HepG2 (cell line): ENCODE results near the gene STX5. TPM values are rescaled to one million over a fixed set of nuclear protein-coding genes. Genes with fewer than 3 reads are reported as not detected.

Experiments used
- BORCS8-MEF2B ChIP-seq: sonication (generic); formaldehyde crosslinking; IDR thresholded peaks from 2 replicates; pipeline ENCODE4 v1.8.0; 2022; ENCODE audit warnings: mild to moderate bottlenecking, missing genetic modification reagents
- CHCHD3 ChIP-seq: sonication (generic); formaldehyde crosslinking; IDR thresholded peaks from 2 replicates; pipeline ENCODE4 v1.8.0; 2022; ENCODE audit warnings: mild to moderate bottlenecking, missing genetic modification reagents, moderate library complexity
- GATAD1 ChIP-seq: IDR thresholded peaks from 2 replicates; pipeline ENCODE4 v1.6.1; 2016; ENCODE audit warnings: missing genetic modification reagents, missing compliant biosample characterization
- PHB2 ChIP-seq: fragments of 450-650 bp; IDR thresholded peaks from 2 replicates; pipeline ENCODE4 v1.6.1; 2018; ENCODE audit not compliant: partially characterized antibody
- SIN3A ChIP-seq: IDR thresholded peaks from 2 replicates; pipeline ENCODE4 v1.6.1; 2011; ENCODE audit warnings: low read depth, mild to moderate bottlenecking, control low read depth, low read length, borderline replicate concordance
- TBL1XR1 ChIP-seq: fragments of 150-350 bp; IDR thresholded peaks from 2 replicates; pipeline ENCODE4 v1.6.1; 2014; ENCODE audit warnings: borderline replicate concordance, low read length; ENCODE audit not compliant: partially characterized antibody
- ZC3H13 ChIP-seq: sonication (generic); formaldehyde crosslinking; IDR thresholded peaks from 2 replicates; pipeline ENCODE4 v1.8.1; 2023; ENCODE audit warnings: mild to moderate bottlenecking, missing genetic modification reagents, moderate library complexity
- ZMYM4 ChIP-seq: sonication (generic); formaldehyde crosslinking; IDR thresholded peaks from 2 replicates; pipeline ENCODE4 v1.8.1; 2023; ENCODE audit warnings: mild to moderate bottlenecking, missing genetic modification reagents
- ZNF282 ChIP-seq: fragments of 450-650 bp; IDR thresholded peaks from 2 replicates; pipeline ENCODE4 v1.6.1; 2018; ENCODE audit not compliant: partially characterized antibody
- ZNF709 ChIP-seq: sonication (generic); formaldehyde crosslinking; IDR thresholded peaks from 2 replicates; pipeline ENCODE4 v1.5.0; 2020; ENCODE audit warnings: mild to moderate bottlenecking, missing genetic modification reagents
- polyA plus RNA-seq, 8 experiments: library from polyadenylated mRNA; depleted of rRNA in 3 of 8; stranded (reverse) in 7 of 8; unstranded in 1 of 8; fragments of >200 nt; fragmentation: Illumina TruSeq in 4 of 8; extraction: Trizol in 4 of 8; gene quantifications; 2 replicates each; pipeline versions ENCODE4 v1.2.1 to v1.2.3, GENCODE V29; 2011 to 2016; ENCODE audit warnings: low read depth in 4 of 8, missing spikeins in 1 of 8, mixed read lengths in 1 of 8; ENCODE audit not compliant: insufficient read depth in 1 of 8
- total RNA-seq, 5 experiments: library from RNA; depleted of rRNA; stranded (reverse); fragments of >200 nt; fragmentation: Illumina TruSeq; extraction: Trizol; gene quantifications; 2 replicates each; pipeline ENCODE4 v1.2.3, GENCODE V29; 2016; ENCODE audit warnings: low read depth in 1 of 5
- TF ChIP-seq, protein P1 (sequence below): sonication (generic); formaldehyde crosslinking; IDR thresholded peaks from 2 replicates; pipeline ENCODE4 v1.8.0; 2022; ENCODE audit warnings: mild to moderate bottlenecking, missing genetic modification reagents, borderline replicate concordance
- TF ChIP-seq, protein P2 (sequence below): sonication (generic); formaldehyde crosslinking; IDR thresholded peaks from 2 replicates; pipeline ENCODE4 v1.4.0; 2020; ENCODE audit warnings: missing genetic modification reagents, borderline replicate concordance
- TF ChIP-seq, protein P3 (sequence below): sonication (generic); formaldehyde crosslinking; IDR thresholded peaks from 2 replicates; pipeline ENCODE4 v1.5.1; 2020; ENCODE audit warnings: missing genetic modification reagents, mild to moderate bottlenecking, borderline replicate concordance
- TF ChIP-seq, protein P4 (sequence below): sonication (generic); formaldehyde crosslinking; IDR thresholded peaks from 2 replicates; pipeline ENCODE4 v1.5.0; 2020; ENCODE audit warnings: missing genetic modification reagents
- TF ChIP-seq, protein P5 (sequence below): sonication (generic); formaldehyde crosslinking; IDR thresholded peaks from 2 replicates; pipeline ENCODE4 v1.4.0; 2020; ENCODE audit warnings: missing genetic modification reagents

Gene STX5
- total and polyA plus RNA-seq, 2 of the 13 experiments (the other 11 are each of a cell fraction or from before 2014, with no cell fraction given) = 26.9 to 30.0 TPM

DNA sequence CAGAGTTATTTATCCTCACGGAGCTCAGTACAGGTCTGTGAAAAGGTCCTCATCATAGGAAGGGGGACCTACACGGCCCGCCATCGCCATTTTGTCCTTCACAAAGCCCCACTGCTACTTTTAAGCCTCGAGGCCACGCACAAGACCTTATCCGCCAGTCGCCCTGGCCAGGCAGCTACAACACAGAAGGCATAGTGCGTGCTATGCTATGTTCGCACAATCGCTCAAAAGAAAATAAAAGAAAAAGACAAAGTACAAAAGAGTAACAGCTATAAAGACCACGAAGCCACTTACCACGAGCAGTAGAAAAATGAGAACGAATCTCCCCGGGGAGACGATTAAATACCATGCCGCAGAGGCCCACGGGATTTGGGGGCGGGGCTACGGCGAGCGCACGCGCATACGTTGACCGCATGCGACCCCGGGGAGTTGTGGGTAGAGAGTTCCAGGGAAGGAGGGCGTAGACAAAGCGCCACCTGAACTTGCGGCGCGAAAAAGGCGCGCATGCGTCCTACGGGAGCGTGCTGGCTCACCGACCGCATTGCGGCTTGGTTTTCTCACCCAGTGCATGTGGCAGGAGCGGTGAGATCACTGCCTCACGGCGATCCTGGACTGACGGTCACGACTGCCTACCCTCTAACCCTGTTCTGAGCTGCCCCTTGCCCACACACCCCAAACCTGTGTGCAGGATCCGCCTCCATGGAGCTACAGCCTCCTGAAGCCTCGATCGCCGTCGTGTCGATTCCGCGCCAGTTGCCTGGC is 23.9 kb upstream of the STX5 start (continued):
- TF ChIP-seq TBL1XR1 (peak; percentile 26), SIN3A (0 out of 2 replicates have a peak, but pooled peaks have one; percentile 83), CHCHD3 (CRISPR knock-in tag) (no peak), ZC3H13 (CRISPR knock-in tag) (peak; percentile 85), ZMYM4 (CRISPR knock-in tag) (peak; percentile 95), ZNF709 (CRISPR knock-in tag) (peak; percentile 90; the same call in 1 of the 2 replicates), ZNF282 (no peak), PHB2 (no peak), GATAD1 (CRISPR knock-in tag) (peak; percentile 91), BORCS8-MEF2B (CRISPR knock-in tag) (peak; percentile 94)
- TF ChIP-seq, protein P1, sequence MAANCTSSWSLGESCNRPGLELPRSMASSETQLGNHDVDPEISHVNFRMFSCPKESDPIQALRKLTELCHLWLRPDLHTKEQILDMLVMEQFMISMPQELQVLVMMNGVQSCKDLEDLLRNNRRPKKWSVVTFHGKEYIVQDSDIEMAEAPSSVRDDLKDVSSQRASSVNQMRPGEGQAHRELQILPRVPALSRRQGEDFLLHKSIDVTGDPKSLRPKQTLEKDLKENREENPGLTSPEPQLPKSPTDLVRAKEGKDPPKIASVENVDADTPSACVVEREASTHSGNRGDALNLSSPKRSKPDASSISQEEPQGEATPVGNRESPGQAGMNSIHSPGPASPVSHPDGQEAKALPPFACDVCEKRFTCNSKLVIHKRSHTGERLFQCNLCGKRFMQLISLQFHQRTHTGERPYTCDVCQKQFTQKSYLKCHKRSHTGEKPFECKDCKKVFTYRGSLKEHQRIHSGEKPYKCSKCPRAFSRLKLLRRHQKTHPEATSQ (CRISPR knock-in tag) = peak; percentile 91
- TF ChIP-seq, protein P2, sequence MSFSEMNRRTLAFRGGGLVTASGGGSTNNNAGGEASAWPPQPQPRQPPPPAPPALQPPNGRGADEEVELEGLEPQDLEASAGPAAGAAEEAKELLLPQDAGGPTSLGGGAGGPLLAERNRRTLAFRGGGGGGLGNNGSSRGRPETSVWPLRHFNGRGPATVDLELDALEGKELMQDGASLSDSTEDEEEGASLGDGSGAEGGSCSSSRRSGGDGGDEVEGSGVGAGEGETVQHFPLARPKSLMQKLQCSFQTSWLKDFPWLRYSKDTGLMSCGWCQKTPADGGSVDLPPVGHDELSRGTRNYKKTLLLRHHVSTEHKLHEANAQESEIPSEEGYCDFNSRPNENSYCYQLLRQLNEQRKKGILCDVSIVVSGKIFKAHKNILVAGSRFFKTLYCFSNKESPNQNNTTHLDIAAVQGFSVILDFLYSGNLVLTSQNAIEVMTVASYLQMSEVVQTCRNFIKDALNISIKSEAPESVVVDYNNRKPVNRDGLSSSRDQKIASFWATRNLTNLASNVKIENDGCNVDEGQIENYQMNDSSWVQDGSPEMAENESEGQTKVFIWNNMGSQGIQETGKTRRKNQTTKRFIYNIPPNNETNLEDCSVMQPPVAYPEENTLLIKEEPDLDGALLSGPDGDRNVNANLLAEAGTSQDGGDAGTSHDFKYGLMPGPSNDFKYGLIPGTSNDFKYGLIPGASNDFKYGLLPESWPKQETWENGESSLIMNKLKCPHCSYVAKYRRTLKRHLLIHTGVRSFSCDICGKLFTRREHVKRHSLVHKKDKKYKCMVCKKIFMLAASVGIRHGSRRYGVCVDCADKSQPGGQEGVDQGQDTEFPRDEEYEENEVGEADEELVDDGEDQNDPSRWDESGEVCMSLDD (CRISPR knock-in tag) = peak; percentile 84
- TF ChIP-seq, protein P3, sequence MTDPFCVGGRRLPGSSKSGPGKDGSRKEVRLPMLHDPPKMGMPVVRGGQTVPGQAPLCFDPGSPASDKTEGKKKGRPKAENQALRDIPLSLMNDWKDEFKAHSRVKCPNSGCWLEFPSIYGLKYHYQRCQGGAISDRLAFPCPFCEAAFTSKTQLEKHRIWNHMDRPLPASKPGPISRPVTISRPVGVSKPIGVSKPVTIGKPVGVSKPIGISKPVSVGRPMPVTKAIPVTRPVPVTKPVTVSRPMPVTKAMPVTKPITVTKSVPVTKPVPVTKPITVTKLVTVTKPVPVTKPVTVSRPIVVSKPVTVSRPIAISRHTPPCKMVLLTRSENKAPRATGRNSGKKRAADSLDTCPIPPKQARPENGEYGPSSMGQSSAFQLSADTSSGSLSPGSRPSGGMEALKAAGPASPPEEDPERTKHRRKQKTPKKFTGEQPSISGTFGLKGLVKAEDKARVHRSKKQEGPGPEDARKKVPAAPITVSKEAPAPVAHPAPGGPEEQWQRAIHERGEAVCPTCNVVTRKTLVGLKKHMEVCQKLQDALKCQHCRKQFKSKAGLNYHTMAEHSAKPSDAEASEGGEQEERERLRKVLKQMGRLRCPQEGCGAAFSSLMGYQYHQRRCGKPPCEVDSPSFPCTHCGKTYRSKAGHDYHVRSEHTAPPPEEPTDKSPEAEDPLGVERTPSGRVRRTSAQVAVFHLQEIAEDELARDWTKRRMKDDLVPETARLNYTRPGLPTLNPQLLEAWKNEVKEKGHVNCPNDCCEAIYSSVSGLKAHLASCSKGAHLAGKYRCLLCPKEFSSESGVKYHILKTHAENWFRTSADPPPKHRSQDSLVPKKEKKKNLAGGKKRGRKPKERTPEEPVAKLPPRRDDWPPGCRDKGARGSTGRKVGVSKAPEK = no peak
- TF ChIP-seq, protein P4, sequence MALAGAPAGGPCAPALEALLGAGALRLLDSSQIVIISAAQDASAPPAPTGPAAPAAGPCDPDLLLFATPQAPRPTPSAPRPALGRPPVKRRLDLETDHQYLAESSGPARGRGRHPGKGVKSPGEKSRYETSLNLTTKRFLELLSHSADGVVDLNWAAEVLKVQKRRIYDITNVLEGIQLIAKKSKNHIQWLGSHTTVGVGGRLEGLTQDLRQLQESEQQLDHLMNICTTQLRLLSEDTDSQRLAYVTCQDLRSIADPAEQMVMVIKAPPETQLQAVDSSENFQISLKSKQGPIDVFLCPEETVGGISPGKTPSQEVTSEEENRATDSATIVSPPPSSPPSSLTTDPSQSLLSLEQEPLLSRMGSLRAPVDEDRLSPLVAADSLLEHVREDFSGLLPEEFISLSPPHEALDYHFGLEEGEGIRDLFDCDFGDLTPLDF (CRISPR knock-in tag) = peak; percentile 97
- TF ChIP-seq, protein P5, sequence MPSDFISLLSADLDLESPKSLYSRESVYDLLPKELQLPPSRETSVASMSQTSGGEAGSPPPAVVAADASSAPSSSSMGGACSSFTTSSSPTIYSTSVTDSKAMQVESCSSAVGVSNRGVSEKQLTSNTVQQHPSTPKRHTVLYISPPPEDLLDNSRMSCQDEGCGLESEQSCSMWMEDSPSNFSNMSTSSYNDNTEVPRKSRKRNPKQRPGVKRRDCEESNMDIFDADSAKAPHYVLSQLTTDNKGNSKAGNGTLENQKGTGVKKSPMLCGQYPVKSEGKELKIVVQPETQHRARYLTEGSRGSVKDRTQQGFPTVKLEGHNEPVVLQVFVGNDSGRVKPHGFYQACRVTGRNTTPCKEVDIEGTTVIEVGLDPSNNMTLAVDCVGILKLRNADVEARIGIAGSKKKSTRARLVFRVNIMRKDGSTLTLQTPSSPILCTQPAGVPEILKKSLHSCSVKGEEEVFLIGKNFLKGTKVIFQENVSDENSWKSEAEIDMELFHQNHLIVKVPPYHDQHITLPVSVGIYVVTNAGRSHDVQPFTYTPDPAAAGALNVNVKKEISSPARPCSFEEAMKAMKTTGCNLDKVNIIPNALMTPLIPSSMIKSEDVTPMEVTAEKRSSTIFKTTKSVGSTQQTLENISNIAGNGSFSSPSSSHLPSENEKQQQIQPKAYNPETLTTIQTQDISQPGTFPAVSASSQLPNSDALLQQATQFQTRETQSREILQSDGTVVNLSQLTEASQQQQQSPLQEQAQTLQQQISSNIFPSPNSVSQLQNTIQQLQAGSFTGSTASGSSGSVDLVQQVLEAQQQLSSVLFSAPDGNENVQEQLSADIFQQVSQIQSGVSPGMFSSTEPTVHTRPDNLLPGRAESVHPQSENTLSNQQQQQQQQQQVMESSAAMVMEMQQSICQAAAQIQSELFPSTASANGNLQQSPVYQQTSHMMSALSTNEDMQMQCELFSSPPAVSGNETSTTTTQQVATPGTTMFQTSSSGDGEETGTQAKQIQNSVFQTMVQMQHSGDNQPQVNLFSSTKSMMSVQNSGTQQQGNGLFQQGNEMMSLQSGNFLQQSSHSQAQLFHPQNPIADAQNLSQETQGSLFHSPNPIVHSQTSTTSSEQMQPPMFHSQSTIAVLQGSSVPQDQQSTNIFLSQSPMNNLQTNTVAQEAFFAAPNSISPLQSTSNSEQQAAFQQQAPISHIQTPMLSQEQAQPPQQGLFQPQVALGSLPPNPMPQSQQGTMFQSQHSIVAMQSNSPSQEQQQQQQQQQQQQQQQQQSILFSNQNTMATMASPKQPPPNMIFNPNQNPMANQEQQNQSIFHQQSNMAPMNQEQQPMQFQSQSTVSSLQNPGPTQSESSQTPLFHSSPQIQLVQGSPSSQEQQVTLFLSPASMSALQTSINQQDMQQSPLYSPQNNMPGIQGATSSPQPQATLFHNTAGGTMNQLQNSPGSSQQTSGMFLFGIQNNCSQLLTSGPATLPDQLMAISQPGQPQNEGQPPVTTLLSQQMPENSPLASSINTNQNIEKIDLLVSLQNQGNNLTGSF (CRISPR knock-in tag) = peak; percentile 94
